Endometrial microvascular endothelial cells (primary cell): Measurements from ENCODE around the gene SUN3. TPM values are rescaled to one million over a fixed set of nuclear protein-coding genes. Genes with fewer than 3 reads are reported as not detected.
"Not testable (repeated sequence)": the region's sequence is repeated elsewhere in the genome, so short reads cannot be mapped to it uniquely, and the experiment has no call there.

ENCODE experiments used
- in situ Hi-C: cut with HindIII; loops from 2 replicates; pipeline ENCODE4 v1.10.0; 2017; ENCODE audit warnings: low sequenced_read_pairs, low pct_unique_long_range_greater_than_20kb; ENCODE audit errors: inconsistent ontology term
- total RNA-seq: library from RNA; depleted of rRNA; stranded (reverse); fragments of >200 nt; gene quantifications from one replicate; pipeline ENCODE4 v1.2.3, GENCODE V29; 2015; ENCODE audit errors: inconsistent ontology term

Gene SUN3
- total RNA-seq, 1 donor from 2014 or later = not detected

DNA sequence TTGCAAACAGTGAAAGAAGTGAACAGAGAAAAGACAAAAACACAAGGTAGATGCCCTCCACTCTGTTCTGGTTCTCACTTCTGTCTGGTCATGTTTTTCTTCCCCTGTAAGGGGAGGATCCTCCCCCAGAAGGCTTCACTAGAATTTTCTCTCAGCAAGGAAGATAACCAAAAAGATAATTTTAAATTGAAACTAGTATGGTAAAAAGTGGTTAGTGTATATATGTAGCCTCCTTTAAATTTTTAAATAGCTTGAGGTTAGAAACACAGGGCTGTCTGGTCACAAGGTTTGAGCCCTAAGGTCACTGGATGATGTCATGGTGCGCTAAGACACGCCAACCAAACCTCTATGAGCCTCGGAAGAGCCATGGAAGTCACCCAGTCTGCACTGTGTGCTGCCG lies 75.1 kb downstream of the SUN3 start:
- in situ Hi-C loops = no loop called here

DNA sequence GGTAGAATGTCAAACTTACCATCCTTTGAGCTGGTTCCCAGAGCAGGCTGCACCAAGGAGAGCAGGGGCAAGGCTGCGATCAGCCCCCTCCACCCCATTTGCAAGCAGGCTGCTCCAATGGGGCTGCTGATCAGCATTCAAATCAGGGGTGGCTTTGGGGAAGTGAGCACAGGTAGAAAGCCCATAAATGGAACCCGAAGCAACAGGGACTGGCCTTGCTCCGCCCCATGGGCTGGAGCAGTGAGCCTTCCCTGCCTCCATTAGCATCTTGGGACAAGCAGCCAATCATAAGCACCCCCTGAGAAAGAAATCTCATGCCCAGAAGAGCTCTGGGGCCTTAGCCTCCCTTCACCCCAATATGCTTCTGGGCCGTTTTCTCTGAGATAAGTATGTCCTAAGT lies 76.7 kb downstream of the SUN3 start:
- in situ Hi-C loops = no loop called here

DNA sequence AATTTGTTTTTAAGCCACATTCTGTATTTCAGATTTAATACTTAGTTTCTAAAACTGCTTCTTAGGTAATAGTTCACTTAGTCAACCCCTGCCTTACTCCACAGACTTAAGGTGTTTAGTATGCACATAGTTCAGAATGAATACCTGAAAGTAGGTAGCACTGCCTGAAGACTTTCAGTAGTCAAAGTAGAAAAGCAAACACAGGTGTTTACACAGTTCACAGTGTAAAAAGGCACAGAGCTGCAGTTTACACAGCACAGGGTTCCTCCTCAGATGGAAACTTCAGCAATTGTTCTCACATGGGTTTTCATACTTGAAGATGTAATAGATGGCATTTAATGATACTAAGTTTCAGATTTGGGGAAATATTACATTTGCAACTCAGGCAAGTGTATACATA lies 77.5 kb downstream of the SUN3 start:
- in situ Hi-C loops = no loop called here

DNA sequence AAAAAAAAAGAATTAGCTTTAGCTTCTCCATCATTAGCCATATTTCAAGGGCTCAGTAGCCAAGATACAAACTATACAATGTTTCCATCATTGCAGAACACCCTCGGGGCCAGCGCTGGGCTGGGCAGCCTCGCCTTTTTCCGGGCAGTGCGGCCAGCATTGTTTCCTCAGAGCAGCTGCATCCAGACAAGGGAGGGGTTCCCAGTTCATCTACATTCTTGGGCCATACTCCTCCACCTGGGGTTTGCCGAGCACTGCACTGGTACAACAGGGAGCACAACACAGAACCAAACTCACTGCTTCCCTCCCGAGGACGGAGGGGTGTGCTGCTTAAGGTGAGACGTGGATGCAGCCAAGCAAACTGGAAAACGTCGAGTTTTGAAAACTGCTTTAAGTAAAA lies 78.2 kb downstream of the SUN3 start:
- in situ Hi-C loops = no loop called here

DNA sequence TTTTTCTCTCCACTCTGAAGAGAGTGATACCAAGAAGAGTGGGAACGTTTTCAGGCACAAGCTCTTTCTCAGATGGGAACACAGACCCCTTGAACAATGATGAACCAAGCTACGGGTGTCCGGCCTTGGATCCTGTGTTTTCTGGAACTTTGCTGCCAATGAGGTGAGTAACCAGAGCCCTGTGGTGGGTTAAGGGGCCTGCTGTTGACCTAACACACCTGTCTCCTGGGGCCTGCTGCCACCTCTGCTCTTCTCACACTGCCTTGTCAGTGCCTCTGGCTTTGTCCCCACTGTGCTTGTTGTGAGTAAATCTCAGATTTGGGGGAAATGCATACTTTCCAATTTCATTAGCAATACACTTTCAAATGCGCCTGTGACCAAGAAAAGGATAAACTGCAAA lies 79.2 kb downstream of the SUN3 start:
- in situ Hi-C loops = no loop called here

DNA sequence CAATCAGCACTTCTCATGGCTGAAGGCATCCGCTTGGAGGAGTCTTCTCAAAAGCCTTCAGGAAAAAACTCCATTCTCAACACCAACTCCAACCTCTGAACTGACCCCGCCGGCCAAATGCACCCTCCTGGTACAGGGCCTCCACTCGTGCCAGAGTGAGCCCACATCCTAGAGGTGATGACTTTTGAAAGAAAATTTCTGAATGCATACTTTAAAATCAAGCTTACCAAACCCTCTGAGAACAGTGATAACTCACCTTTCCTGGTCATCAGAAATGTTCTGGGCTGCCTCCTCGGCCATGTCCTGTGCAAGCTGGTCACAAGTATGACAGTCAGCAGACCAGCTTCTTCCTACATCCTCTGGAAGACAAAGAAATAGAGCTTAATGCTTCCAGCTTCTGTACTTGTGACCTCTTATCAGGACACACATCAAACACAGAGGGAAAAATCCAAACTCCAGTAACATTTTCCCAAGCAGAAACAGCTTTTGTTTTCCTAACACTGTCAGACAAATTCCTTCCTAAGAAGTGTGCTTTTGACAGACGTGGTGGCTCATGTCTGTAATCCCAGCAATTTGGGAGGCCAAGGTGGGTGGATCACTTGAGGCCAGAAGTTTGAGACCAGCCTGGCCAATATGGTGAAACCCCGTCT lies 80.6 kb downstream of the SUN3 start, which contains the start of gene PKD1L1:
Gene PKD1L1, minus strand, starts transcription at position 326 of the 650 bp plus-strand sequence. Its CDS starts 26 bp downstream, at position 300.
- in situ Hi-C loops = no loop called here

DNA sequence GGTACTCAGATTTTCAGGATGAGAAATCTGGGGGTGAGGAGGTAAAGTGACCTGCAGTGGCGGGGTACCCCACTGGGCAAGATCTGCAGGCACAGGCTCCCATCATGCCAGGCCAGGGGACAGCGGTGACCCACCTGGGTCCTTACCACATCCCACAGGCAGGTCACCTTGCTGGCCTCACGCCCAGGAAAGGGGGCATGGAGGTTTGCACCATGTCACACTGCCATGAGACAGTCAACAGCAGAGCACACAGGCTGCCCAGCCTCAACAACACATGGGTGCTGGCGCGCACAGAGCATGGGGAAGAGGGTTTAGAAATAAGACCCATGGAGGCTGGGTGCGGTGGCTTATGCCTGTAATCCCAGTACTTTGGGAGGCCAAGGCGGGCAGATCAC lies 81.6 kb downstream of the SUN3 start:
- in situ Hi-C loops = no loop called here

DNA sequence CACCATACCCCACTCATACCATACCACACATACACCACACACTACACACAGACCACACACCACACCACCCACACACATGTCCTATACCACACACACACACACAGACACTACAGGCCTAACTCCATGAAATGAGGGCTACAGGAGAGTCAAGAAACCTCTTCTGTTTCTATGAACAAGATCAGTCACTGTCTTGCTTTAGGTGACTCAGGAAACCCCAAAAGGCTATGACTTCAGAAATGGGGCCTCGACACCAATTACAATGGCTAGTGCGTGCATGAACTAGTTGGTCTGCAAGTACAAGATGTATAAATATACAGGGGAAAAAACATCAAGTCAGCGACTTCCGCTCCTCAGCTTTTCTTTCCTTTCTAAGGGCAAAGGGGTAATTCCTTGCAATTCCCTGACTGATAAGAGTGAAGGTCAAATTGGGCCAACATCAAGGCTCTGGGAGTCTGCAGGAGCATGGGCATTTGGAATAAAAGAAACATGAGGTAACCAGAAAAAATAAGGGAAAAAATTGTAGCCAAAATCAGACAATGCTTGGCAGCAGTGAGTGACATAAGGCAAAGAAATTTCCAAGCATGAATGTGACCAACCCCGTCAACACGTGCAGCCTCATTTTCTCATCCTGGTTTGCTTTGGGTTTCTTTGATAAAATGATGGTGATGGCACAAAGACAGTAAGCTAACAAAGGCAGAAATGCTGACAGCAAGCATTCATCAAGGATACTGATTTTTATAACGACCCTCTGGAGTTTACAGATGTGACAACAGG lies 82.1 kb downstream of the SUN3 start:
- in situ Hi-C loops = no loop called here

DNA sequence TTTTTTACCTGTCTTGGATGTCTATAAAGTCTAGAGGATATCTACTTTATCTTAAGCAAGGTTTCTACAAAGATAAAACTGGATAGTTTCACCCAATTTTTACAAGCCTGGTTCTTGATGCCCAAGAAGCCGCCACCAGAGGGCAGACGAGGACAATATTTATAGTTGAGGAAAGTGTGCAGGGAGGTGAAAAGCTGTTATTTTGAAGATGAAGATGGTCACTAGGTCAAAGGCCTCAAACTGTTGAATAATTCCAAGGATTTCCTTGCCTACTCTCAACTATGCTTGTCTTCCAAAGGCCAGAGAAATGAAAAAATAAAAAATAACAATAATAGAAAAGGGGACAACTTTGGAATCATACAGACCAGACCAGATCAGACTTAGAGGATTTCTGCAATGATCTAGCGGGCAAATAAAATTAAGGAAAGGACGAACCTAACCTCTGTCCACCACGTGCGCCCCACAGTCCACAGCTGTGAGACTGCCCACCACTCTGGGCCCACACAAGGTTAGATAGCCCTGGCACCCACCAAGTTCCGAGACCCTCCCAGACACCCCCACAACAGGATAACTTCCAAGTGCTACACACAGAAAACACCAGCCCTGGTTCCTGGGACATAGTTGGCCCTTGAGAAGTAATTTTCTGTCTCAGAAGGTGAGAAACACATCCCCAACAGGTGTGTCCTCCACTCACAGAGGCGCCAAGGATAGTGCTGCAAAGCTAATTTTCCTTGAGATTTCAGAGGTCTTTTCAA lies 83.5 kb downstream of the SUN3 start:
- in situ Hi-C loops = no loop called here

DNA sequence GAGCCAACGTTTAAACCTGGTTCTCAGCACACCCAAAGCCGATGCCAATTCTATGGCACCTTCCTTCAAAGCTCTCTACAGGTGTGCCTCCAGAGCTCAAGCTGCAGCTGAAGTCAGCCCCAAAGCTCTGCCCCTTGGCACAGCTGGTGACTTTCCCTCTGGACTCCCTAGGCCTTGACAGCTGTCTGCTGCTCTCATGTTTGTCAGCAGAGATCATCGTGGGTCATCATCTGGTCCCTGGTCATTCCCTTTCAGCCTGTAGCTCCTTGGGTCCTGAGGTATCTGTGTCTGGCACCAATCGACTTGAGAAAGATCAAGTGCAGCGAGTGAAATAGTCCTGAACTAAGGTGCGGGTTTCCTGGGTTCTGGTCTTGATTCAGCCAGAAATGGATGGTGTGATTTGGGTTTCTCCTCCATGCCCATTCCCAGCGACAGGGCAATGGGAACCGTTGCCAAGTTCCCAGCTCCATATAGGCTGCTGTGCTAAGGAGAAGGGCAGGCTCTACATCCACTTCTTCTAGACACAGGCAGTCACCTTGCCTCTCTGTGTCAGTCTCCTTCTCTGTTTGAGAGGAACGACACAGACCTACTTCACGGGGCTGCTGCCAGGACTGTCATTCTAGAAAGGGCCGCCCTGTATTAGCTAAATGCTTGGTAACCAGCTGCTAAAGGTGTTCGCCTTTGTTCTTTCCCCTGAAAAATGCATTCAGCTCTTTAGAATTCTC lies 84.2 kb downstream of the SUN3 start:
- in situ Hi-C loops = no loop called here

DNA sequence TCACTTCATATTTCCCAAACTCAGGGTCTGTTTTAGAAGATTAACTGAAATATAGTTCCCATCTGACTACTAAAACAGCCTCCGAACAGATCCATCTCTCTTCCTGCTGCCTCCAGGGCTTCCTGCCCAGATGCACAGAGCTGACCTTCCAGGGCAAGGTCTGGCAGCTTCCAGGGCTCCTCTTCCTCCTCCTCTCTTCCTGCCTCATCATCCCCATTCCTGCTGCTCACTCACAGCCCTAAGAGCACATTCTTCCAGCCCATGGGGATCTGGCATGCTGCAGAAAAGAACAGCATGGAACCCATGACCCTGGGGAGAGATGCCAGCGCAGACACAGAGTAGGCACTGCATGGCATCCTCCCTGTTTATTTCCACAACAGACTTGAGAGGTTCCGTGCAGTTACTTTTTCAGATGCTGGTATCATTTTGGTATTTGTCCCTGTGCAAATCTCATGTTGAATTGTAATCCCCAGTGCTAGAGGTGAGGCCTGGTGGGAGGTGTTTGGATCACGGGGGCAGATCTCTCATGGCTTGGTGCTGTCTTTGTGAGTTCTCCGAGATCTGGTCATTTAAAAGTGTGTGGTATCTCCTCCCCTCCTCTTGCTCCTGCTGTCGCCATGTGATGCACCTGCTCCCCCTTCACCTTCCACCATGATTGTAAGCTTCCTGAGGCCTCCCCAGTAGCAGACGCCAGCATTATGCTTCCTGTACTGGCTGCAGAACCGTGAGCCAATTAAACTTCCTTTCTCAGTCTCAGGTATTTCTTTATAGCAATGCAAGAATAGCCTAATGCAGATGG lies 85.0 kb downstream of the SUN3 start:
- in situ Hi-C loops = no loop called here

DNA sequence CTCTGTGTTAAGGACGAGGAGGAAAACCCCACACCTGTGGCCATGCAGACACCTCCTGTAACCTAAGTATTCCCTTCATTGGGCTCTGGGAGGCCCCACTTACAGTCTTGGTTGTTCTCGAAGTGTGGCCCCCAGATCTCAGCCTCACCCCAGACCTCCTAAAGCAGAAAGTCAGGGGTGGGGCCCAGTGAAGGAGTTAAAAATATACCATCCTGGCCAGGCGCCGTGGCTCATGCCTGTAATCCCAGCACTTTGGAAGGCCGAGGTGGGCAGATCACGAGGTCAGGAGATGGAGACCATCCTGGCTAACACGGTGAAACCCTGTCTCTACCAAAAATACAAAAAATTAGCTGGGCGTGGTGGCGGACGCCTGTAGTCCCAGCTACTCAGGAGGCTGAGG lies 86.3 kb downstream of the SUN3 start:
- in situ Hi-C loops = not testable (repeated sequence)

DNA sequence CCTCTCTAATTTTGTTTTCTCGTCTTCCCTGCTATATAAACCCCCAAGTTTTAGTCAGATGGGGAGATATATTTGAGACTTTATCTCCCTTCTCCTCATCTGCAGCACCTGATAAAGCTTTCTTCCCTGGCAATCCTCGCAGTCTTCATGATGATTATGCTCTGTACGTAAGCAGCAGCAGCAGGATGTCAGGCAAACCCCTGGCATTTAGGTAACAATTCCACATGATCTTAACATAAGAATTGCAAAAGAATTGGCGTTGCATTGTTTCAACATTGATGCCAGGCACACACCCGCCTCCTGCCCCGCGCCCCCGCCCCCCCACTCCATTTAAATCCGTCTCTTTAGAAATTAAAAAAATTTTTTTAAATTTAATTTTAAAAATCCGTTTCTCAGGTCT lies 86.8 kb downstream of the SUN3 start:
- in situ Hi-C loops = no loop called here

DNA sequence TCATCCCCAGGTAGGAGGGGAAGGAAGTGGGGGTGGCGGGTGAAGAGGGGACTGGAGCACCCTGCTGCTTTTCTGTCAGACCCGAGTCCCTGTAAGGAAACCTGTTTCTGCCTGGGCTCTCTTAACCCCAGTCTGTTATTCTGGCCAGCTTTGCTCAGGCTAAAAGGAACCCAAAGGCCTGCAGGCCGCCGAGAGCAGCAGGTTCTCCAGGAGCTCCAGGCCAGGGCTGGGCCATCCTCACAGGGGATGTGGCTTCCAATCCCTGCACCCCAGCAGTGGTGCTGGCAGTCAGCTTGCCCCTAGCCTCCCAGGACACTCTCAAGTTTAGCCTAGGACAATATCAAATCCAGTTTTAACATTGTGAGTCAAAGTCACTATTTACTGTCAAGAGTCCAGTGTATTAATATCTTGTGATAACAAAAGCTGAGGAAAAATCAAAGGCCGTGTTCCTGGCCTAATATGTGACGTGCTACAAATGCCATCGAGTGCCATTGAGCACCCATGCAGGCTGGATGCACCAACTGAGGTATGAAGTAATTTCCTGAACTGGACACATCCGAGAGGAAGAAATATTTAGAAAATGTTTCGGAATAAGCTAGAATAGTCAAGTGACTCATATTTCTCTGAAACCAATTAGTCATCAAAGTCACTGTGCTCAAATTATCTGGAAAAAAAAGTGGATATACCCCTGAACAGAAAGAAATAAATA lies 87.6 kb downstream of the SUN3 start:
- in situ Hi-C loops = no loop called here

DNA sequence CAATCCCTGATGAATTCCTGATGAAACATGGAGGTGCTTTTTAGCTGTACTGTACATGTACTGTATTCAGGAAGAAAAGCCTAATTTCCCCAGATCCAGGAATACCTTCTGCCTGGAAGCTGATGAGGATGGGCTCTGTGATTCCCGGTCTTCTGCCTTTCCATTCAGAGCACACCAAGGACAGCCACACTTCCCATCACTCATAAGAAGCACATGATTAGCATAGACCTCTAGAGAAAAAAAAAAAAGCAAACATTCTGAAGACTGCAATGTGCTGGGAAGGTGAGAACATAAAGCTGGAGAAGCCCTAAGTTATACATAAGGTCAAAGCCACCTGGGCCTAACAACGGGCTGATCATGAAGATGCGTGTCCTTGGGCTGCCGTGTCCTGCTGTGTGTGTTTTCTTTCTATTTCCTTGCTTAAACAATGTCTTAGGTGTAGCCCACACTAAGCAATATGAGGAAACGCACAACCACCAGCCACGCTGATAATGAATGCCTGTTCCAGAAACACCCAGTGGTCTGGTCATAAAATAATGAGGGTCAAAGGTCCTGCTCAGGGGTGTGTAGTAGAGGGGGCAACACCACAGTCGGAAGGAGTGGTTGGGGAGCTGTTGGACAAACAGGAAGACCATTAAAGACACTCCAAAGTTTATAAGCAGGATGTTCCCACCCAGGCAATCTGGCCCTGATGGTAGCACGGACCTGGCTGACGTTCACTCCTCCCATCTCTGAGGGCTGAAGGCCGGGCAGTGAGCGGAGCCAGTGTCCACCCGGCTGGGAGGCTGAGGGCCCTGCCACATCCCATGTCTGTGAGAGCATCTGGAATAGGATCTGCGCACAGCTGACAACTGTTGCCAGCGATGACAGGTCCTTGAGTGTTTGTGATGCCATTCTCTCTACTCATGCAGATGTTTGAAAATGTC lies 88.6 kb downstream of the SUN3 start:
- in situ Hi-C loops = no loop called here

DNA sequence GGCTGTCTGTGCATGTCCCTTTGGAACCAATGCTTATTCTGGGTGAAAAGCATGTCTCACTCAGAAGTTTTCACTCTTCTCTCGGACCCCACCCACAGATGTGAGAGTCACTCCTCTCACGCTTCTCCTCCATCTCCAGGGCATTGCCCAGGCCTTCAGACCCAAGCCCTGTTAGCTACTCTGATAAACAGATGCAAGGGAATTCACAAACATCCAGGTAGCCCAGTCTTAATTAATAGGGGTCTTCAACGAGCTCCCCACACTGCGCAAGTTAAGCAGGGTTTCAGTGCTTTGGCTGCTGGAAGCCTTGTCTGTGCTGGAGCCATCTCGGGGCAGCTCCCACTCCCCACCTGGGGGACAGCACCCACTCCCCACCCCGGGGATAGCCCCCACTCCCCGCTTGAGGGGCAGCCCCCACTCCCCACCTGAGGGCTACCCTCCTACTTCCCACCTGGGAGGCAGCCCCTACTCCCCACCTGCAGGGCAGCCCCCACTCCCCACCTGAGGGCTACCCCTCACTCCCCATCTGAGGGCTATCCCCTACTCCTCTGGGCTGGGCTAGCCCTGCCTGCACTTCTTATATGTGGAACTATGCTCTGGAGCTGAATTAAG lies 89.4 kb downstream of the SUN3 start:
- in situ Hi-C loops = no loop called here
